ENCODE results near the gene TEKT5. TPM values are rescaled to one million over a fixed set of nuclear protein-coding genes. Genes with fewer than 3 reads are reported as not detected.

TEKT5 gene
- total and polyA plus RNA-seq, 9 of the 15 experiments (the other 6 are each of a cell fraction or from before 2014, with no cell fraction given): 0.10 to 0.19 TPM; not detected in 7

DNA sequence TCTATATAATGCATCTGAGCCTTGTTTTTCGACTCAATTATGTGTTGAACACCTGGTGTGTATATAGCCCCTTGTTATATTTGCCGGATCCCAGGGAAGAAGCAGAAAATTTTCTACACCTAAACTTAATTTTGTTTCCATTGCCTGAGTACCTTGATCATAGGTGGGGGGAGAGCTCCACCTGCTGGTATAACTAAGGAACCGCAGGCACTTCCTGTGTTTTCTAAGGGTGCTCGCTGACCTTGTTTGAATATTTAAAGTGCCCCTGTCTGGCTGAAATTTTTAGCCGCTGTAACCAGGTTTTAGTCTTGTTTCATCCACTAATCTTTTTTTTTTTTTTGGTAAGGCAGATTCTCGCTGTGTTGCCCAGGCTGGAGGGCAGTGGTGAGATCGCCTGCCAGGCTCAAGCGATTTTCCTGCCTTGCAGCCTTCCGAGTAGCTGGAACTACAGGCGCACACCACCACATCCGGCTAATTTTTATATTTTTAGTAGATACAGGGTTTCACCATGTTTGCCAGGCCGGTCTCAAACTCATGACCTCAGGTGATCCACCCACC is 42.4 kb upstream of the TEKT5 start:
- no peaks in the 10 kb centered on the region for H3K79me2 ChIP-seq (ENCODE audit: control insufficient read depth, insufficient read depth, low read length)
- peaks cover 17 to 26% of the 10 kb centered on the region in 2 experiments for H3K4me1 ChIP-seq (replicated peaks in 1 of 2; ENCODE audit: control insufficient read depth in 2 of 2, insufficient read depth in 2 of 2, low read length in 2 of 2)
- H3K9me1 ChIP-seq (ENCODE audit: control insufficient read depth, insufficient read depth, low read length): no peaks in the 10 kb centered on the region
- FAIRE-seq (peak; percentile 93), ATAC-seq (peak; percentile 79), DNase-seq (ENCODE audit: extremely low read depth in 1 of 4, low spot score in 3 of 4) (peak; percentile 67 to 81 (median 72))
- H3K4me2 ChIP-seq (ENCODE audit: insufficient read depth, low read length): no peak overlapping the region
- H3K27ac ChIP-seq (ENCODE audit: extremely low read depth, low read depth, low read length): peak overlapping the region; percentile 79; the same call in 2 of the 3 replicates
- no peak overlapping the region for H3K4me3 ChIP-seq
- in situ Hi-C loops (cut with MboI) (loop anchor here (5.0 kb wide), 1 partner anchor 225 kb away; no protein-coding TSS in a partner anchor), intact Hi-C loops (cut with micrococcal nuclease) (loop anchor here (1.0 to 10.0 kb wide), 5 partner anchors 72 to 482 kb away; no protein-coding TSS in a partner anchor)
- BruUV-seq (replicated peaks): no TSS peak
- H3K9ac ChIP-seq (ENCODE audit: insufficient read depth in 1 of 2, low read depth in 2 of 2, low read length in 2 of 2): no peak overlapping the region
- H2AFZ ChIP-seq (ENCODE audit: low read depth, low read length): peak overlapping the region; percentile 95
- no peaks in the 10 kb centered on the region for H4K20me1 ChIP-seq (replicated peaks; ENCODE audit: control insufficient read depth, insufficient read depth, low read length)
- no peaks in the 10 kb centered on the region for H3K27me3 ChIP-seq (ENCODE audit: control insufficient read depth in 2 of 2, insufficient read depth in 2 of 2, low read length in 2 of 2)
- CTCF ChIA-PET (ENCODE audit: low intra/inter-chr PET ratio): interaction anchor here (0.6 to 4.7 kb wide), 10 partner anchors 19 to 987 kb away, joined by 3 to 59 read pairs (median 4); no protein-coding TSS in a partner anchor
- 40% methylated on average over 12 of the region's 12 CpGs for WGBS (ENCODE audit: insufficient coverage, low coverage, missing lambda C conversion rate)
- H3K9me3 ChIP-seq (replicated peaks; ENCODE audit: control insufficient read depth, insufficient read depth, low read depth, low read length): no peaks in the 10 kb centered on the region
- POLR2A ChIA-PET: interaction anchor here (0.6 to 1.6 kb wide), 4 partner anchors 15 to 759 kb away, joined by 3 read pairs; no protein-coding TSS in a partner anchor
- H3K36me3 ChIP-seq (ENCODE audit: control insufficient read depth, insufficient read depth, low read length): no peaks in the 10 kb centered on the region
- no peak for TF ChIP-seq KAT8 (IDR thresholded peaks at IDR 0.05; ENCODE audit: low read depth)
- TF ChIP-seq ZNF740 (CRISPR knock-in tag; IDR thresholded peaks at IDR 0.05): no peak
- no peak for TF ChIP-seq ZNF740 (tag; IDR thresholded peaks at IDR 0.05)
- peak; percentile 29; the same call in 1 of the 2 replicates for TF ChIP-seq JUND (IDR thresholded peaks at IDR 0.05; ENCODE audit: borderline replicate concordance, low read depth, low read length)
- no peak for TF ChIP-seq JUND (tag; IDR thresholded peaks at IDR 0.05; ENCODE audit: borderline replicate concordance, low read depth, low read length)
- TF ChIP-seq HNRNPK (IDR thresholded peaks at IDR 0.05; ENCODE audit: low read depth, low read length, poor library complexity, severe bottlenecking): no peak
- peak; percentile 33; the same call in 1 of the 2 replicates for TF ChIP-seq FOXM1 (IDR thresholded peaks at IDR 0.05; ENCODE audit: low read depth)
- TF ChIP-seq FOXM1 (CRISPR knock-in tag; IDR thresholded peaks at IDR 0.05; ENCODE audit: low read depth): no peak
- TF ChIP-seq MYNN (IDR thresholded peaks at IDR 0.05): no peak
- no peak for TF ChIP-seq MYNN (CRISPR knock-in tag; IDR thresholded peaks at IDR 0.05)
- TF ChIP-seq, protein P1, sequence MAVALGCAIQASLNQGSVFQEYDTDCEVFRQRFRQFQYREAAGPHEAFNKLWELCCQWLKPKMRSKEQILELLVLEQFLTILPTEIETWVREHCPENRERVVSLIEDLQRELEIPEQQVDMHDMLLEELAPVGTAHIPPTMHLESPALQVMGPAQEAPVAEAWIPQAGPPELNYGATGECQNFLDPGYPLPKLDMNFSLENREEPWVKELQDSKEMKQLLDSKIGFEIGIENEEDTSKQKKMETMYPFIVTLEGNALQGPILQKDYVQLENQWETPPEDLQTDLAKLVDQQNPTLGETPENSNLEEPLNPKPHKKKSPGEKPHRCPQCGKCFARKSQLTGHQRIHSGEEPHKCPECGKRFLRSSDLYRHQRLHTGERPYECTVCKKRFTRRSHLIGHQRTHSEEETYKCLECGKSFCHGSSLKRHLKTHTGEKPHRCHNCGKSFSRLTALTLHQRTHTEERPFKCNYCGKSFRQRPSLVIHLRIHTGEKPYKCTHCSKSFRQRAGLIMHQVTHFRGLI (CRISPR knock-in tag; IDR thresholded peaks at IDR 0.05): no peak
- no peak for TF ChIP-seq GTF2B (IDR thresholded peaks at IDR 0.05; ENCODE audit: extremely low read depth, insufficient read length)
- no peak for TF ChIP-seq SMARCB1 (IDR thresholded peaks at IDR 0.05; ENCODE audit: insufficient read length, low read depth)
- no peak for TF ChIP-seq TRIM28 (IDR thresholded peaks at IDR 0.05)
- TF ChIP-seq THAP7 (CRISPR knock-in tag; IDR thresholded peaks at IDR 0.05): no peak
- no peak for TF ChIP-seq HDAC8 (tag; IDR thresholded peaks at IDR 0.05)
- no peak for TF ChIP-seq SREBF2 (CRISPR knock-in tag; IDR thresholded peaks at IDR 0.05)
- TF ChIP-seq NCOA4 (IDR thresholded peaks at IDR 0.05; ENCODE audit: partially characterized antibody): no peak
